Retinal pigment epithelial cell (primary cell): Measurements from ENCODE around the gene GNG2.

ENCODE experiments used
- DNase-seq: peaks from one replicate; pipeline ENCODE4 v3.0.0-alpha.2; 2010; ENCODE audit warnings: low read depth
- H3K4me3 ChIP-seq: 2 replicates; pipeline ENCODE4 v1.5.1; 2011; ENCODE audit warnings: mild to moderate bottlenecking, low read length, control low read depth, moderate library complexity
- CTCF ChIP-seq: conservative IDR thresholded peaks from 2 replicates; pipeline ENCODE4 v1.5.1; 2011; ENCODE audit warnings: low read depth, low read length, control low read depth, inconsistent platforms

Gene GNG2

GRCh38 chr14:51925980-51926379 is 65.6 kb downstream of the GNG2 start:
- no peak for DNase-seq
- no peak for TF ChIP-seq CTCF

GRCh38 chr14:51926449-51926848 is 66.0 kb downstream of the GNG2 start:
- TF ChIP-seq CTCF, result no peak
- no peak overlapping the region for H3K4me3 ChIP-seq
- no peak for DNase-seq

More at GRCh38 chr14:51925980-51926379, 65.6 kb downstream of the GNG2 start:
- no peak overlapping the region for H3K4me3 ChIP-seq

GRCh38 chr14:51928568-51928967 is 68.2 kb downstream of the GNG2 start:
- no peak for DNase-seq
- no peak overlapping the region for H3K4me3 ChIP-seq
- TF ChIP-seq CTCF, result no peak

- DNase-seq, result no peak
- no peak for TF ChIP-seq CTCF
- H3K4me3 ChIP-seq, result no peak overlapping the region
Measured at GRCh38 chr14:51929166-51929565, 68.8 kb downstream of the GNG2 start.

- no peak for TF ChIP-seq CTCF
- no peak overlapping the region for H3K4me3 ChIP-seq
- DNase-seq, result no peak
Measured at GRCh38 chr14:51929910-51930682, 69.7 kb downstream of the GNG2 start.

GRCh38 chr14:51931308-51931707 is 70.9 kb downstream of the GNG2 start:
- H3K4me3 ChIP-seq, result no peak overlapping the region
- no peak for TF ChIP-seq CTCF
- DNase-seq, result no peak

- DNase-seq, result no peak
- no peak for TF ChIP-seq CTCF
- H3K4me3 ChIP-seq, result no peak overlapping the region
Measured at GRCh38 chr14:51933191-51933590, 72.8 kb downstream of the GNG2 start.
